HG02885 (cell line): ENCODE measurements around the gene RAB12.

Experiments
- ATAC-seq: cut with Tn5 transposase; IDR thresholded peaks from one replicate; pipeline ENCODE4 v1.9.1; 2021; ENCODE audit warnings: mild to moderate bottlenecking; ENCODE audit not compliant: unreplicated experiment, poor library complexity

RAB12 gene

GRCh38 chr18:8673256-8674209 is 64.3 kb downstream of the RAB12 start:
- ATAC-seq: peak; percentile 99

GRCh38 chr18:8675057-8675456 is 65.8 kb downstream of the RAB12 start:
- ATAC-seq: no peak

- peak; percentile 70 for ATAC-seq
These were observed 72.0 kb downstream of the RAB12 start for GRCh38 chr18:8681196-8681595.

- ATAC-seq: no peak
These were observed 75.3 kb downstream of the RAB12 start for GRCh38 chr18:8684577-8684976.

- ATAC-seq: no peak
These were observed 76.1 kb downstream of the RAB12 start for GRCh38 chr18:8685141-8685913.

GRCh38 chr18:8685914-8686216 is 76.6 kb downstream of the RAB12 start:
- ATAC-seq: no peak

GRCh38 chr18:8686611-8687010 is 77.4 kb downstream of the RAB12 start:
- no peak for ATAC-seq

- no peak for ATAC-seq
These were observed 79.1 kb downstream of the RAB12 start for GRCh38 chr18:8688216-8688800.

- ATAC-seq: no peak
These were observed 79.6 kb downstream of the RAB12 start for GRCh38 chr18:8688816-8689215.
